HEK293 (cell line): ENCODE data around the gene TMEM255B.

ENCODE experiments used
- CTCF ChIP-seq: fragments of 450-650 bp; formaldehyde crosslinking; IDR thresholded peaks from 2 replicates; pipeline ENCODE4 v1.5.1; 2016; ENCODE audit warnings: missing biosample characterization, missing genetic modification characterization
- ZBTB10 ChIP-seq: fragments of 450-650 bp; formaldehyde crosslinking; IDR thresholded peaks from 2 replicates; pipeline ENCODE4 v1.5.1; 2016; ENCODE audit warnings: missing biosample characterization, missing genetic modification characterization
- ZNF10 ChIP-seq: fragments of 450-650 bp; formaldehyde crosslinking; IDR thresholded peaks from 2 replicates; pipeline ENCODE4 v1.5.1; 2017; ENCODE audit warnings: missing biosample characterization, missing genetic modification characterization
- ZNF146 ChIP-seq: fragments of 450-650 bp; formaldehyde crosslinking; IDR thresholded peaks from 2 replicates; pipeline ENCODE4 v1.5.1; 2016; ENCODE audit warnings: missing biosample characterization, missing genetic modification characterization
- ZNF274 ChIP-seq, 2 experiments: fragments of 200-500 bp in 1 of 2; fragments of 450-650 bp in 1 of 2; sonication (Bioruptor generic) in 1 of 2; formaldehyde crosslinking in 1 of 2; IDR thresholded peaks; 2 replicates each; pipeline versions ENCODE4 v1.5.1 to v1.6.1; 2014 to 2016; ENCODE audit warnings: borderline replicate concordance in 1 of 2, inconsistent platforms in 1 of 2, low read length in 1 of 2, missing biosample characterization in 1 of 2, missing genetic modification characterization in 1 of 2

GRCh38 chr13:113766035-113766800 is 7.2 kb downstream of the TMEM255B start:
- TF ChIP-seq ZNF274 (IDR thresholded peaks at IDR 0.05; ENCODE audit: low read length) (no peak), ZNF274 (tag by site-specific recombination; IDR thresholded peaks at IDR 0.05; ENCODE audit: borderline replicate concordance) (no peak), CTCF (tag by site-specific recombination) (no peak), ZNF146 (tag by site-specific recombination) (no peak), ZBTB10 (tag by site-specific recombination) (no peak), ZNF10 (no peak)
